ENCODE results near the gene MED25. TPM values are rescaled to one million over a fixed set of nuclear protein-coding genes. Genes with fewer than 3 reads are reported as not detected.
A peak's percentile ranks its signal among the peaks of the same experiment; 100 is the strongest.

The MED25 gene
- total RNA-seq, 1 donor from 2014 or later, result 58.1 TPM

DNA sequence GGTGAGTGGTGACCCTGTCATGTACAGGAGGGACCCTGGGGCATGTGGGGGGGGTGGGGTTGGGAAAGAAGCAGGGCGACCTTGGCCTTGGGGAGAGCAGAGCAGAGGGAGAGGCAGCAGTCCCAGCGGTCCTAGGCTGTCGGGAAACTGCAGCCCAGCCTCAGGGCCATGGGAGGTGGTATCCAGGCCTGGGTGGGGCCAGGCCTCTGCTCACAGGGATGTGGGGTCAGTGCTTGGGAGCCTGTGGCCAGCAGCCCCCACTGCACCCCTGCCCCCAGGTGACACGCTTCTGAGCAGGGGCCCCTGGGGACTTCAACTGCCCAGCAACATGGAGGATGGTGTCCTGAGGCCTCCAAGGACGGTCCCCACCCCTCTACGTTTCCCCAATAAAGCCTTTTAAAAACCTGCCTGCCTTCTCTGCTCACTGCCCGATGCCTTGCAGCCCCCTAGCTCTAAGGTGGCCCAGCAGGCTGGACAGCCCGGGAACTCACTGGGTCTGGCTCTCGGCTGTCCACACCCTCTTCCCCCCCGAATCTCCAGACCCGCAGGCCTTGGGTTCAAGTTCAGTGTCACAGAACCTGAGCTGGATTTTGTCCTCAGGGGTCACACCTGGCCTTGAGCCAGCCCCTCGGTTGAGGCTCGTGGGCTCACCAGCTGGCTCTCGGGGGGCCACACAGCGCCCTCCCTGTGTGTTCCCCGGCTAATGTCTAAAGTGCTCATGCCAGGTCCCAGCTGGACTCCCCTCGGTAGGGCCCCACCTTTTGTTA is 42.4 kb downstream of the MED25 start:
- Mint-ChIP-seq H3K4me1 (ENCODE audit: unreplicated experiment) (peaks cover 17% of the 10 kb centered on the region), H3K27ac (ENCODE audit: unreplicated experiment) (peak overlapping the region; percentile 38), H3K36me3 (ENCODE audit: unreplicated experiment) (peaks cover 31% of the 10 kb centered on the region), H3K4me3 (ENCODE audit: unreplicated experiment) (no peak overlapping the region), H3K9me3 (ENCODE audit: unreplicated experiment) (no peaks in the 10 kb centered on the region), H3K27me3 (ENCODE audit: unreplicated experiment) (no peaks in the 10 kb centered on the region)
- DNase-seq (ENCODE audit: extremely low spot score, unreplicated experiment), result no peak
- TF ChIP-seq, protein P1, sequence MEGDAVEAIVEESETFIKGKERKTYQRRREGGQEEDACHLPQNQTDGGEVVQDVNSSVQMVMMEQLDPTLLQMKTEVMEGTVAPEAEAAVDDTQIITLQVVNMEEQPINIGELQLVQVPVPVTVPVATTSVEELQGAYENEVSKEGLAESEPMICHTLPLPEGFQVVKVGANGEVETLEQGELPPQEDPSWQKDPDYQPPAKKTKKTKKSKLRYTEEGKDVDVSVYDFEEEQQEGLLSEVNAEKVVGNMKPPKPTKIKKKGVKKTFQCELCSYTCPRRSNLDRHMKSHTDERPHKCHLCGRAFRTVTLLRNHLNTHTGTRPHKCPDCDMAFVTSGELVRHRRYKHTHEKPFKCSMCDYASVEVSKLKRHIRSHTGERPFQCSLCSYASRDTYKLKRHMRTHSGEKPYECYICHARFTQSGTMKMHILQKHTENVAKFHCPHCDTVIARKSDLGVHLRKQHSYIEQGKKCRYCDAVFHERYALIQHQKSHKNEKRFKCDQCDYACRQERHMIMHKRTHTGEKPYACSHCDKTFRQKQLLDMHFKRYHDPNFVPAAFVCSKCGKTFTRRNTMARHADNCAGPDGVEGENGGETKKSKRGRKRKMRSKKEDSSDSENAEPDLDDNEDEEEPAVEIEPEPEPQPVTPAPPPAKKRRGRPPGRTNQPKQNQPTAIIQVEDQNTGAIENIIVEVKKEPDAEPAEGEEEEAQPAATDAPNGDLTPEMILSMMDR (IDR thresholded peaks at IDR 0.05), result no peak

- TF ChIP-seq, protein P1 (IDR thresholded peaks at IDR 0.05), result no peak
- Mint-ChIP-seq H3K27ac (ENCODE audit: unreplicated experiment) (no peak overlapping the region), H3K4me3 (ENCODE audit: unreplicated experiment) (no peak overlapping the region), H3K36me3 (ENCODE audit: unreplicated experiment) (peaks cover 29% of the 10 kb centered on the region), H3K9me3 (ENCODE audit: unreplicated experiment) (no peaks in the 10 kb centered on the region), H3K27me3 (ENCODE audit: unreplicated experiment) (no peaks in the 10 kb centered on the region), H3K4me1 (ENCODE audit: unreplicated experiment) (peaks cover 20% of the 10 kb centered on the region)
- no peak for DNase-seq (ENCODE audit: extremely low spot score, unreplicated experiment)
These were observed 43.0 kb downstream of the MED25 start for GRCh38 chr19:49861107-49861506.

DNA sequence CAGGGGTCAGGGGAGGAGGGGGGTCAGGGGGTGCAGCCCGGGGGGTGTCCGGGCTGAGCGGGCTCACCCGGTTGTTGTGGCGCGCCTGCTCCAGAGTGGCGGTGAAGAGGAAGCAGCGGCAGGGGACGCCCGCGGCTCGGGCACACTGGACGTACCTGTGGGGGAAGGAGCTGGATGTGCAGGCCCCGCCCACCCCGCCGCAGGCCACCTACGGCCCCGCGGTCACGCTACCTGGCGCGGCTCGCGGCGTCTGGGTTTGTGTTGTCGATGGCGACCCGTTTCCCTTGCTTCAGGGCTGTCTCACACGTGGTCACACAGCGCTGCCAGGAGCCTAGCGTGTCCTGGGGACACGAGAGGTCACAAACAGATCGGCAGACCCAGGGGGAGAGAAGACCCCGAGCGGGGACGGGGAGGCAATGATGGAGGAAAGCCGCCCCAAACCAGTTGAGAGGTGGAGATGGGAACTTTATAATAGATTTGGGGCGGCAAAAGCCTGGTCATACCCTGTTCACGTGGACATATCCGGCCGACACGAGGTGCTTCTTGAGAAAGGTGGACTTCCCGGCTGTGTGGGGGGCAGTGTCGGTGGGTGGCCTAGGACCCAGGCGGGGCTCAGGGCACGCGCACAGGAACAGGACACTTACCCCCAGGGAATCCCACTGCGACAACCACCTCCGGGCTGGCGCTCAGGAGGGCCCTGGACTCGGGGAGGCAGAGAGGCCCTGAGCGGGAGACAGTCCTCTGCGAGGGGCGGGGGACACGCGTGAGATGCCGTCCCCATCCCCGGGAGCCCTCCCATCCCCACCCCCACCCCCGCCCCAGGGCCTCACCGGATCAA is 43.7 kb downstream of the MED25 start:
- DNase-seq (ENCODE audit: extremely low spot score, unreplicated experiment), result no peak
- H3K27ac Mint-ChIP-seq (ENCODE audit: unreplicated experiment), result no peak overlapping the region
- no peaks in the 10 kb centered on the region for H3K27me3 Mint-ChIP-seq (ENCODE audit: unreplicated experiment)
- peaks cover 29% of the 10 kb centered on the region for H3K36me3 Mint-ChIP-seq (ENCODE audit: unreplicated experiment)
- TF ChIP-seq, protein P1 (IDR thresholded peaks at IDR 0.05), result no peak
- no peak overlapping the region for H3K4me3 Mint-ChIP-seq (ENCODE audit: unreplicated experiment)
- no peaks in the 10 kb centered on the region for H3K9me3 Mint-ChIP-seq (ENCODE audit: unreplicated experiment)
- H3K4me1 Mint-ChIP-seq (ENCODE audit: unreplicated experiment), result peaks cover 26% of the 10 kb centered on the region

DNA sequence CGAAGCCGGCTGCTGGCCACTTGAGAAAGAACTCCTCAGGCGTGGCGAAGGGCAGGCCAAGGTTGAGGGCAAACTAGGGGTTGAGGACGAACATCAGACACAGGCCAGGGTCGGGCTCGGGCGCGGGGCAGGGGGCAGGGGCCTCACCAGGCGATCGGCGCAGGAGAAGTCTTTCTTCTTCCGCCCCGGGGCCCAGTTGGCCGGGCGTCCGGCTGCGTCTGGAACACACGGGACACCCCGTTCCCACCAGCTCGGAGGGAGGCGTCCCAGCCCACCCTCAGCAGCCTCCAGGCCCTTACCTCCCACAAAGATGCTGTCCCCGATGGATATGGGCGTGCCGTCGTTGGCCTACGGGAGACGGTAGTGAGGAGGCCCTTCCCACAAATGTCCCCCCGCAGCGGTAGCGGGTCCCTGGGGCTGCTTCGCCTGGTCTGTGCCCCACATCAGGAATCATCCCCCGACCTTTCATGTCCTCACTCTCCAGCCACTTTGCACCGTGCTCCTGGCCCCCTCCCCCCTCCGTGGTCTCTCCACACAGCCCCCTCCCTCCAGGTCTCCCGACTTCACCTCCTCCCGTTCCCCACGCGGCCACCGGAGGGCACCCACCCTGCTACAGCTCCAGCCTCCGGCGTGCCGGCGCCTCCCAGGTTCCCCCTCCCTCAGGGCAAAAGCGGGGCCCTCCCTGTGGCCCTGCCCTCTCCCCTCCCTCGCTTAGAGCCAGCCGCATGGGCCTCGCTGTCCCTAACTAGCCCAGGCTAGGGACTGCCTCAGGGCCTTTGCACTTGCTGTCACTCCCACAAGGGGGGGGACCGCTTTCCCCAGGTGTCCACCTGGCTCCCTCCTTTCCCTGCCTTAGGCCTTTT is 44.5 kb downstream of the MED25 start:
- no peak overlapping the region for H3K27ac Mint-ChIP-seq (ENCODE audit: unreplicated experiment)
- H3K27me3 Mint-ChIP-seq (ENCODE audit: unreplicated experiment), result no peaks in the 10 kb centered on the region
- no peaks in the 10 kb centered on the region for H3K9me3 Mint-ChIP-seq (ENCODE audit: unreplicated experiment)
- H3K4me1 Mint-ChIP-seq (ENCODE audit: unreplicated experiment), result peaks cover 31% of the 10 kb centered on the region
- H3K36me3 Mint-ChIP-seq (ENCODE audit: unreplicated experiment), result peaks cover 22% of the 10 kb centered on the region
- no peak for DNase-seq (ENCODE audit: extremely low spot score, unreplicated experiment)
- TF ChIP-seq, protein P1 (IDR thresholded peaks at IDR 0.05), result peak; percentile 39
- no peak overlapping the region for H3K4me3 Mint-ChIP-seq (ENCODE audit: unreplicated experiment)

Measured in osteocyte (in vitro differentiated cells).